Measurements from ENCODE around the gene CHIT1.

GRCh38 chr1:203211812-203212211 is 17.7 kb downstream of the CHIT1 start:
- TF ChIP-seq CTCF (IDR thresholded peaks at IDR 0.05) (no peak), POLR2A (IDR thresholded peaks at IDR 0.05) (no peak)

Data from uterus (tissue), 2 donors.